Iris pigment epithelial cell (primary cell): ENCODE measurements around the gene CFAP299.

Experiments
- DNase-seq: peaks from one replicate; pipeline ENCODE4 v3.0.0-alpha.2; 2011; ENCODE audit warnings: low read depth

The CFAP299 gene

GRCh38 chr4:80447493-80447892, 112.0 kb downstream of the CFAP299 start:
- DNase-seq, result no peak

- DNase-seq, result no peak
Observed at GRCh38 chr4:80448056-80448455, 112.5 kb downstream of the CFAP299 start.

DNA sequence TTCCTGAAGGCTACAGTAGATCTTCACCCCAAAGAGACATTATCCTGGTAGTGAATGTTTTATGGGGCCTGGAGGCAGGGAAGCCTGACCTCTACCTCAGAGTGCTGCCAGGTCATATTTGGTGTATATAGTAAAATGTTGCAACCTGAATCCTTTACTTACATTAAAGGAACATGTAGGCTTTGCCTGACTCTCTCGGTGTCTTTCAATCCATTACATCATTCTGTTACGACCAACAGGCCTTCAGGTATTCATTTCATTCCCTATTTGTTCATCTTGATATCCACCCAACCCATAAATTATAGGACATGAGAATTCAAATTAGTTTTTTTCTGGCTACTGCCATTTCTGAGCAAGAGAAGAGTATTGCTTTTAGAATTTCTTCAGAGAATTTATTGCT, 116.5 kb downstream of the CFAP299 start:
- DNase-seq, result no peak

- DNase-seq, result no peak
Observed at GRCh38 chr4:80452768-80453167, 117.2 kb downstream of the CFAP299 start.

GRCh38 chr4:80454040-80454439, 118.5 kb downstream of the CFAP299 start:
- peak; percentile 14 for DNase-seq

DNA sequence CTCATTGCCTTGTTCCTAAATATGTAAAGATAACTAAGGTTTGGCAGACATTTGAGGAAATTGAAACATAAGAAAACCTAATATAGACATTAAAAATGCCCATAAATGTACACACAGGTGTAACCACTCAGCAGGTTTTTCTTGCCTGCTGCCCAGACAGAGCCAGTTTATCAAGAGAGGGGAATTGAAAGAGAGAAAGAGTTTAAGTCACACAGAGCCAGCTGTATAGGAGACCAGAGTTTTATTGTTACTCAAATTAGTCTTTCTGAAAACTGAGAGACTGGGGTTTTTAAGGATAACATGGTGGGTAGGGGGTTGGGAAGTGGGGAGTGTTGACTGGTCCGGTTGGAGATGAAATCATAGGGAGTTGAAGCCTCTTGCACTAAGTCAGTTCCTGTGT, 119.0 kb downstream of the CFAP299 start:
- DNase-seq, result no peak

GRCh38 chr4:80459918-80460473, 124.5 kb downstream of the CFAP299 start:
- no peak for DNase-seq

DNA sequence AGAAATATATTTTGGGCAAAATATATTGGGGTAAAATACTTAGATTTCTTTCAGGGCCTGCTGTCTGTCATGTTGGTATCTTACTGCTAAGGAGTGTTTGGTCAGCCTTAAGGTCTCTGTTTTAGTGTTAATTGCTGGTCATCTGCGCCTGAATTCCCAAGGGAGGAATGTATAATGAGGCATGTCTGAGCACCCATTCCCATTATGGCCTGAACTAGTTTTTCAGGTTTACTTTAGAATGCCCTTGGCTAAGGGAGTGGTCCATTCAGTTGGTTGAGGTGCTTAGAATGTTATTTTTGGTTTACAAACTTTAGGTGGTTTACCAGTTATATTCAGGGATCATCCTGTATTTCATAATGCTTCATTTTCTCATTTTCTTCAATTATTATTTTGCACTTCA, 125.9 kb downstream of the CFAP299 start:
- no peak for DNase-seq

DNA sequence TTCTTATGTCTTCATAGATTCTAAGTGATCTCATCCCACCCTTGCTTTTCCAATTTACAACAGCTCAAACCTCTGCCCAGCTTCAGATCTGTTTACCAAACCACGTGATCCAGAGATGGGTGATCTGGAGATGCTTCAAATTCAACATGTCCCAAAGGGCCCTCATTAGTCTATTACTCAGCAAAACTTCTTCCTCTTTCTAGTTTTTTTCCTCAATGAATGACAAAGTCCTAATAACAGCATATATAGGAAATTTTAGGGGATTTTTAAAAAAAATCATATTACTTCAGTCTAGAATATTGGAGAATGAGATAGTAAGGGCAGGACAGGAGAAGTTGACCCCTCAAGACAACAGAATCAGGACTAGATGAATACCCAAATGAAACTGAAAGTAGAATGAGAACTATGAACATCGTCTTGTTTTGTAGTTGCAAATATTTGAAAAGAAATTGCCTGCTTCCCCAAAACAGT, 127.1 kb downstream of the CFAP299 start:
- DNase-seq, result no peak

GRCh38 chr4:80463509-80463908, 128.0 kb downstream of the CFAP299 start:
- DNase-seq, result no peak

- no peak for DNase-seq
Observed at GRCh38 chr4:80465238-80465637, 129.7 kb downstream of the CFAP299 start.

- DNase-seq, result no peak
Observed at GRCh38 chr4:80465736-80466135, 130.2 kb downstream of the CFAP299 start.

DNA sequence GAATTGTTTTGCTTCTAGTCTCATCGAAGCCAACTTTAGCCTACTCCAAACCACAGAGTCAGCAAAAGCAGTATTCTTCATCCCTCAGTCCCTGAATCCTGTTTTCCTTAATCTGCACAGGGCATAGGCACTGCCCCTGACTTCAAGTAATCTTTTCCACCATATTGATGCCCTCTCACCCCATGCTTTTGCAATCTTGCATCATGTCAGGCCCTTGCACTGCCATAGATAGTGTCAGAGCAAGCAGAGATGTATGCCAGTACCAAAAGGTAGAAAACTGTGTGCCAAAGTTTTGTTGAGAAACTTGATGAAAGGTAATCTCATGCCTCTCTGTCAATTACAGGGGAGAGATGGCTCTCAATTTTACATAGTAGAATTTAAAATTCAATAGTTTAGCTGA, 131.1 kb downstream of the CFAP299 start:
- DNase-seq, result no peak

DNA sequence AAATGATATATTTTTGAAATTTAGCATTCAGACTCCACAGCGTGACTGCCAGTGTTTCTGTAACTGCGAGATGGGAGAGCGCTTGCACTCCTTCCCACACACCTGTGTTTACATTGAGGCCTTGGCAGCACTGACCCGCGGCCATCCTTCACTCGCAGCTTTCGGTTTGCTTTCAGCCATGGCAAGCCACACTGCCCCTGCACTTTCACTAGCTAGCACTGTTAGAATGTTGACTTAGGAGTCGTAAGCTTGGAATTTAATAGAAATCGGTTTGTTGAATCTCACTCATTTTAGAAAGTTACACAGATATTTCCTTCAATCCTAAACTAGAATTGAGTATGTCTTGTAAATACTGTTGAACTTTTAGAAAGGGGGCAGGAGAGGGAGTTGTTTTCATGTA, 136.2 kb downstream of the CFAP299 start:
- peak; percentile 17 for DNase-seq

DNA sequence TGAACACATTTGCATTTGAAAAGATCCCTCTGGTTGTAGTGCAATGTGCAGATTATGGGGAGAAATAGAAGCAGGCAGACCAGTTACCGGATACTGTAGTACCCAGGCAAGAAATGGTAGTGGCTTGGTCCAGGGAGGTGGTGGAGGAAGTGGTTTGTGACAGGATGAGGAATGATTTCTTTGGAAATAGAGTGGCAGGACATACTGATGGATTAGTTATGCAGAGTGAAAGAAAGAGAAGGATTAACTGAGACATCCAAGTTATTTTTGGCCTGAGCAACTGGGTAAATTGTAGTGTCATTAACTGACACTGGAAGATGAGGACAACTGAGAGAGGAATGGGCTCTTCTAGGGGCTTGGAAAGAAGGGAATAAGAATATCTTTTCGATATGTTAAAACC, 139.7 kb downstream of the CFAP299 start:
- no peak for DNase-seq

GRCh38 chr4:80475798-80476197, 140.3 kb downstream of the CFAP299 start:
- no peak for DNase-seq

DNA sequence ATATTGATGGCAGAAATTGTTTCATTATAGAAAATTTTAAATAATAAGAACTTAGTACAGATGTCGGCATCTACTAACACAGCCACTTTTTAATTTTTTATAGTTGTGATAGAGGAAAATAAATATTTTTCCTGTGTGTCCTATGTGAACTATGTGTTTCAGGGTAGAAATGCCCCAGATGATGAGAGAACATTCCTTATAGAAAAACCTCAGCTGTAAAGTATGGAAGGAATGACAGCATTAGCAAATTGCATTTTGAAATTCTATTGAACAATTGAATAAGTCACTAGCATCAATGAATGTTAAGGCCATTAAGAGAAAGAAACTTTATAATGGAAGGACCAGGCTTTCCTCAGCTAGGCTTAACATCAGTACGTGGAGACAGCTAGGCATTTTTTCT, 149.2 kb downstream of the CFAP299 start:
- DNase-seq, result peak; percentile 14

- DNase-seq, result no peak
Observed at GRCh38 chr4:80486603-80487002, 151.1 kb downstream of the CFAP299 start.

DNA sequence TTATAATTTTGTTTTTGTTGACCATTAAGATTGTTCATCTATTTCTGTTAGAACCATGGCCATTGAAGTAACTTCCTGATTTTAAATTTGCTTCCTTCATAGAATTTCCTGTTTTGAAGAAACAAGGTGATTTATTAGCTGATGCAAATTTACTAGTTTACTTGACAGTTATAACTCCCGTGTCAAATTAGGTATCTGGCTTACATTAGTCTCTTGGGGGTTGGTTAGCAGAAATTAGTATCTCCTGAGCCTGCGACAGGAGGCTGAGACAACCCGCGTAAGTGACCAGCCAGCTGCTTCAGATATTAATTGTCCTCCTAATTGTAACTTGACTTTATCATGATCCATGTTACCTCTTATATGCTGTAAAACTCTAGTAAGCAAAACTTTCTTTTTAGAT, 154.3 kb downstream of the CFAP299 start:
- no peak for DNase-seq

GRCh38 chr4:80492761-80493160, 157.2 kb downstream of the CFAP299 start:
- no peak for DNase-seq

DNA sequence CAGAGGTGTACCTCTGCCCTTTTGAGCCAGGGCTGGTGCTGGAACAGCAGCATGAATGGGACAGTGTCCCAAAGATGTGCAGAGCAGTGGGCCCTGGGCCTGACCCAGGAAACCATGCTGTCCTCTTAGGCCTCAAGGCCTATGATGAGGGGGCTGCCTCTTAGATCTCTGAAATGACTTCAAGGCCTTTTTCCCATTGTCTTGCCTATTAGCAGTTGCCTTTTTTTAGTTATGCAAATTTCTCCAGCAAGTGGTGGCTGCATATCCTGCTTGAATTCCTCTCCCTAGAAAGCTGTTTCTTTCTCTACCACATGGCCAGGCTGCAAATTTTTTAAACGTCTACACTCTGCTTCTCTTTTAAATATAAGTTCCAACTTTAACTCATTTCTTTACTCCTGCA, 160.3 kb downstream of the CFAP299 start:
- DNase-seq, result no peak

- DNase-seq, result no peak
Observed at GRCh38 chr4:80498725-80499124, 163.2 kb downstream of the CFAP299 start.

GRCh38 chr4:80500613-80501012, 165.1 kb downstream of the CFAP299 start:
- peak; percentile 0 for DNase-seq

DNA sequence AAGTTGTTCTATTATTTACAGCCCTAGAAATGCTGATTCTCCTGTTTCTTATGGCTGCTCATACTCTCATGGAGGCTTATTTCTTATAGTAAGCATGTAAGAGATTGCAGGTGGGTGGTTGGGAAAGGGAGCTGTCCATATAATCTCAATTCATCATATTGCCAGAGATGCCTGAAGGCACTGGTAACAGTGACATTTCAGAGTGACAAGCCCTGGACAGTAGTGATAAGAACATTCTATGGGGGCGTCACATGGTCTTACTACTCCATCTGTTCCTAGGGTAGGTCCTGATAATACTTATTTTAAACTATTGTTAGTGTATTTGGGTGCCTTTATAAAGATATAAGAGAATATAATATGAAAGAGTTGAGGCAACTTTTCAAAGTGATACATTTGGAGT, 171.5 kb downstream of the CFAP299 start:
- DNase-seq, result no peak

- no peak for DNase-seq
Observed at GRCh38 chr4:80507507-80507906, 172.0 kb downstream of the CFAP299 start.
